K562 (cell line): ENCODE data around the gene RNGTT. TPM values are rescaled to one million over a fixed set of nuclear protein-coding genes. Genes with fewer than 3 reads are reported as not detected.

Source experiments
- ATAC-seq: fragments of 200-7000 bp; cut with Tn5 transposase; 3 replicates; pipeline ENCODE4 v1.9.1; 2020; ENCODE audit warnings: moderate library complexity
- BruUV-seq: library from RNA; stranded (reverse); fragments of 400-500 nt; replicated peaks from 2 replicates; lab custom pipeline; 2021; lab: Mats Ljungman, UMichigan
- CTCF ChIA-PET: fragments of 300-600 bp; formaldehyde crosslinking; extraction: SDS; loops from one replicate; lab custom pipeline; 2021; ENCODE audit warnings: low intra/inter-chr PET ratio; lab: Yijun Ruan, JAX
- POLR2A ChIA-PET: fragments of 300-600, 350-650 bp; sonication (Branson Sonifier 250); formaldehyde crosslinking; extraction: SDS; loops from one replicate; lab custom pipeline; 2021; ENCODE audit warnings: antibody characterized with exemption, inconsistent platforms; lab: Yijun Ruan, JAX
- DNase-seq, 4 experiments: peaks; one replicate each; pipeline versions ENCODE4 v3.0.0 to v3.0.0-alpha.2; 2011 to 2018; ENCODE audit warnings: low spot score in 3 of 4, mixed read lengths in 3 of 4; ENCODE audit errors: extremely low read depth in 1 of 4
- FAIRE-seq: peaks from 2 replicates; lab custom pipeline; 2011; peaks lifted over from hg19 to GRCh38; lab: Jason Lieb, UNC
- H2AFZ ChIP-seq: 2 replicates; pipeline ENCODE4 v1.6.0; 2011; ENCODE audit warnings: low read depth, low read length, control low read depth, inconsistent platforms
- H3K27ac ChIP-seq: fragments of 200-600 bp; 3 replicates; pipeline ENCODE4 v1.8.0; 2011; ENCODE audit warnings: low read depth, mild to moderate bottlenecking, control low read depth, inconsistent platforms, low read length, moderate library complexity, mixed read lengths; ENCODE audit errors: extremely low read depth
- H3K27me3 ChIP-seq, 2 experiments: fragments of 300-600 bp in 1 of 2; 2 replicates in 1 of 2; 3 replicates in 1 of 2; pipeline versions ENCODE4 v1.6.0 to v1.8.0; 2011; ENCODE audit warnings: inconsistent platforms in 2 of 2, low read length in 2 of 2, mild to moderate bottlenecking in 1 of 2, mixed read lengths in 1 of 2, moderate library complexity in 1 of 2; ENCODE audit not compliant: control insufficient read depth in 2 of 2, insufficient read depth in 2 of 2
- H3K36me3 ChIP-seq: fragments of 300-600 bp; 3 replicates; pipeline ENCODE4 v1.8.0; 2011; ENCODE audit warnings: mild to moderate bottlenecking, low read length, inconsistent platforms; ENCODE audit not compliant: control insufficient read depth, insufficient read depth
- H3K4me1 ChIP-seq, 2 experiments: fragments of 200-600 bp in 1 of 2; replicated peaks in 1 of 2; 2 replicates in 1 of 2; 3 replicates in 1 of 2; pipeline versions ENCODE4 v1.5.1 to v1.8.0; 2011; ENCODE audit warnings: inconsistent platforms in 2 of 2, low read length in 2 of 2, mild to moderate bottlenecking in 1 of 2, mixed read lengths in 1 of 2, moderate library complexity in 1 of 2; ENCODE audit not compliant: control insufficient read depth in 2 of 2, insufficient read depth in 2 of 2
- H3K4me2 ChIP-seq: 2 replicates; pipeline ENCODE4 v1.6.1; 2011; ENCODE audit warnings: low read length, control low read depth, inconsistent platforms, mixed read lengths; ENCODE audit not compliant: insufficient read depth
- H3K4me3 ChIP-seq: fragments of 200-600 bp; sonication (generic), shearing (Covaris generic); 2 replicates; pipeline ENCODE4 v1.5.1; 2016; ENCODE audit warnings: control low read depth, inconsistent platforms
- H3K79me2 ChIP-seq: fragments of 200-600 bp; 3 replicates; pipeline ENCODE4 v1.8.0; 2011; ENCODE audit warnings: low read length, inconsistent platforms; ENCODE audit not compliant: control insufficient read depth, insufficient read depth
- H3K9ac ChIP-seq, 2 experiments: 2 replicates each; pipeline versions ENCODE4 v1.6.0 to v1.6.1; 2011; ENCODE audit warnings: low read depth in 2 of 2, low read length in 2 of 2, control low read depth in 1 of 2, inconsistent platforms in 1 of 2, mild to moderate bottlenecking in 1 of 2, mixed read lengths in 1 of 2; ENCODE audit not compliant: insufficient read depth in 1 of 2
- H3K9me1 ChIP-seq: one replicate; pipeline ENCODE4 v1.6.0; 2011; ENCODE audit warnings: inconsistent platforms, mild to moderate bottlenecking, low read length, moderate library complexity; ENCODE audit not compliant: control insufficient read depth, insufficient read depth
- H3K9me3 ChIP-seq: replicated peaks from 2 replicates; pipeline ENCODE4 v1.5.1; 2011; ENCODE audit warnings: low read depth, low read length, inconsistent platforms; ENCODE audit not compliant: control insufficient read depth, insufficient read depth
- H4K20me1 ChIP-seq: replicated peaks from 2 replicates; pipeline ENCODE4 v1.6.1; 2011; ENCODE audit warnings: low read length, inconsistent platforms, mixed read lengths; ENCODE audit not compliant: control insufficient read depth, insufficient read depth
- ADNP ChIP-seq: fragments of 200-800 bp; sonication (Bioruptor generic); IDR thresholded peaks from 2 replicates; pipeline ENCODE4 v1.6.1; 2016; ENCODE audit warnings: missing genetic modification characterization, missing compliant biosample characterization
- ARID2 ChIP-seq: fragments of 450-650 bp; IDR thresholded peaks from 2 replicates; pipeline ENCODE4 v1.6.1; 2017; ENCODE audit warnings: antibody characterized with exemption, mild to moderate bottlenecking
- CREB3 ChIP-seq: fragments of 450-650 bp; conservative IDR thresholded peaks from 2 replicates; pipeline ENCODE4 v1.6.1; 2016; ENCODE audit warnings: missing genetic modification characterization, low read depth, mild to moderate bottlenecking, missing compliant biosample characterization, moderate library complexity
- ZNF146 ChIP-seq: IDR thresholded peaks from one replicate; pipeline ENCODE4 v1.6.1; 2018; ENCODE audit warnings: missing compliant biosample characterization; ENCODE audit not compliant: unreplicated experiment
- ZNF274 ChIP-seq: IDR thresholded peaks from 2 replicates; pipeline ENCODE4 v1.6.1; 2011; ENCODE audit warnings: low read depth, mild to moderate bottlenecking, low read length, moderate library complexity, borderline replicate concordance
- ZNF318 ChIP-seq, 2 experiments: fragments of 450-650 bp; IDR thresholded peaks; 2 replicates each; pipeline ENCODE4 v1.6.1; 2016; ENCODE audit warnings: mild to moderate bottlenecking in 2 of 2, borderline replicate concordance in 1 of 2, low read depth in 1 of 2, moderate library complexity in 1 of 2
- WGBS: fragments of 100-300 bp; shearing (Covaris generic); methylation state at CpG from one replicate; pipeline ENCODE4 v1.1.6; 2016; ENCODE audit warnings: low coverage, mixed read lengths; ENCODE audit not compliant: insufficient coverage; ENCODE audit errors: missing lambda C conversion rate; 5-methylcytosine and 5-hydroxymethylcytosine counted together
- in situ Hi-C: fragments of 300-500 bp; cut with MboI; formaldehyde crosslinking; loops from 4 replicates; pipeline ENCODE4 v1.15.0; 2018; ENCODE audit warnings: inconsistent platforms, mixed read lengths
- intact Hi-C: fragments of 100-400 bp; cut with micrococcal nuclease; formaldehyde crosslinking; loops from 2 replicates; pipeline ENCODE4 v1.14.2; 2022
- polyA plus RNA-seq, 8 experiments: library from polyadenylated mRNA; depleted of rRNA in 4 of 8; stranded (reverse) in 5 of 8; unstranded in 3 of 8; fragments of >200 nt; fragmentation: Nextera tagmentation in 2 of 8; fragmentation: Illumina TruSeq in 1 of 8; extraction: Ambion mirVana in 2 of 8; extraction: Trizol in 1 of 8; gene quantifications; 2 replicates each; pipeline versions ENCODE4 v1.2.1 to v1.2.3, GENCODE V29; 2011 to 2014; ENCODE audit warnings: inconsistent platforms in 1 of 8, missing spikeins in 1 of 8
- total RNA-seq, 7 experiments: library from RNA; depleted of rRNA in 6 of 7; stranded (reverse); fragments of >200 nt in 6 of 7; fragmentation: Illumina TruSeq in 2 of 7; extraction: Trizol in 2 of 7; gene quantifications; 2 replicates each; pipeline versions ENCODE4 v1.2.1 to v1.2.3, GENCODE V29; 2011 to 2021; ENCODE audit warnings: low replicate concordance in 1 of 7

RNGTT gene
- total and polyA plus RNA-seq, 9 of the 15 experiments (the other 6 are each of a cell fraction or from before 2014, with no cell fraction given), result 6.1 to 31.7 (median 19.5) TPM

GRCh38 chr6:88702956-88703556, 260.4 kb downstream of the RNGTT start:
- TF ChIP-seq ZNF274 (no peak), ARID2 (no peak), ZNF146 (peak; percentile 54), CREB3 (tag) (no peak), ADNP (no peak), ZNF318 (IDR thresholded peaks at IDR 0.05; ENCODE audit: borderline replicate concordance in 1 of 2, low read depth in 1 of 2) (no peak)
- TF ChIP-seq, all 486 proteins: peak for 1
- Histone ChIP-seq H3K9me1 (no peaks in the 10 kb centered on the region), H3K27me3 (no peaks in the 10 kb centered on the region), H3K4me1 (peaks cover 0 to 20% of the 10 kb centered on the region in 2 experiments; a peak in 3 of 5 replicates), H3K9me3 (0 out of 2 replicates have a peak, but pooled peaks cover 3% of the 10 kb centered on the region), H3K79me2 (no peaks in the 10 kb centered on the region), H4K20me1 (no peaks in the 10 kb centered on the region), H2AFZ (no peak overlapping the region), H3K4me3 (no peak overlapping the region), H3K4me2 (no peak overlapping the region), H3K27ac (no peak overlapping the region), H3K9ac (no peak overlapping the region), H3K36me3 (no peaks in the 10 kb centered on the region)
- FAIRE-seq (no peak), DNase-seq (no peak), ATAC-seq (no peak)
- no TSS peak for BruUV-seq
- in situ Hi-C loops (no loop called here), intact Hi-C loops (no loop called here)
- ChIA-PET CTCF (no interaction called here), POLR2A (interaction anchor here (1.1 kb wide), 1 partner anchor 8 kb away, joined by 3 read pairs; no protein-coding TSS in a partner anchor)
- 100% methylated on average over 2 of the region's 4 CpGs for WGBS
